Measurements from ENCODE around the gene NPRL2.
A peak's percentile ranks its signal among the peaks of the same experiment; 100 is the strongest.

NPRL2 gene

DNA sequence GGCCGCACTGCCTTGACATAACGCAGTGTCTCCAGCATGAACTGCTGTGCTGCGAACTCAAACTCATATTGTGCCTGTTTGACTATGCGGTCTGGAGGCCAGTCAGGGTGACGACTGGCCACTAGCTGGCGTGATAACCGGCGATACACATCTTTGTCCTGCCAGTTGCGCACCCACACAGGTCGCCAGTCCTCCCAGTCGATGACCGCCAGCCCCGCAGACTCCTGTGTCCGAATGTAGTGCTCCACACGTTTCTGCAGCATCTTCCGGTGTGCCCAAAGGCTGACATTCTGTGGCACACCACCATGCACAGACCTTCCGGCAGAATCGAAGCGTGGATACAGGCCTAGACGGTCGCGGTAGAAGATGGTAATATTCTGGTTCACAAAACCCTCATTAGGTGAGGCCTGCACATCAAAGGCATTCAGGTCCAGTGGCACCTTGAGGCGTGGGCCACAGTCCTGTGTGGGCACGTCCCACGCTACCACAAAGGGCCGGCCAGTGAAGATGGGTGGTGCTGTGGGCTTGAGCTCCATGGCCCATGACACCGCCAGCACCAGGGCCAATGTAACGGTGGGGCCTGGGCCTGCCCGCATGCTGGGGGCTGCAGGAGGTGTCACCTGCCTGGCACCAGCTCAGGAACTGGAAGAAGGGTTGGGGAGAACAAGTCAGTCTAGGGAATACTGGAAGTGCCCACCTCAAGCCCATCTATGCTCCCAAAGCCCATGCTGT is 30.5 kb downstream of the NPRL2 start:
- Histone ChIP-seq H3K4me2 (ENCODE audit: low read length) (peak overlapping the region; percentile 73), H2AK5ac (ENCODE audit: low read length) (peak overlapping the region; percentile 76), H3K4me3 (ENCODE audit: low read length) (peak overlapping the region; percentile 94), H3K9ac (ENCODE audit: low read length) (peak overlapping the region; percentile 94), H3K56ac (ENCODE audit: low read length) (peak overlapping the region; percentile 96), H3K18ac (ENCODE audit: low read length) (no peak overlapping the region), H3K79me2 (ENCODE audit: control insufficient read depth, insufficient read depth, low read length) (peaks cover 27% of the 10 kb centered on the region), H3K4me1 (ENCODE audit: control insufficient read depth, low read depth, low read length) (peaks cover 14% of the 10 kb centered on the region), H3K27me3 (ENCODE audit: insufficient read depth, low read length, poor library complexity) (no peaks in the 10 kb centered on the region), H4K8ac (ENCODE audit: low read depth, low read length) (no peak overlapping the region), H2BK120ac (ENCODE audit: low read depth, low read length) (no peak overlapping the region), H2BK5ac (ENCODE audit: low read length) (no peak overlapping the region), H3K27ac (ENCODE audit: low read depth, low read length) (no peak overlapping the region), H4K5ac (ENCODE audit: low read length) (no peak overlapping the region), H3K36me3 (ENCODE audit: control insufficient read depth, insufficient read depth, low read length) (peaks cover 10% of the 10 kb centered on the region), H3K79me1 (ENCODE audit: low read length) (peaks cover 29% of the 10 kb centered on the region), H3K23ac (ENCODE audit: low read length) (peak overlapping the region; percentile 32), H2BK15ac (replicated peaks; ENCODE audit: low read depth) (no peak overlapping the region), H3K4ac (ENCODE audit: low read depth, low read length) (no peak overlapping the region)
- DNase-seq = no peak
- no CpG with 5 or more reads among the region's 29 CpGs for WGBS (ENCODE audit: extremely low coverage, insufficient coverage, low lambda C conversion rate)

DNA sequence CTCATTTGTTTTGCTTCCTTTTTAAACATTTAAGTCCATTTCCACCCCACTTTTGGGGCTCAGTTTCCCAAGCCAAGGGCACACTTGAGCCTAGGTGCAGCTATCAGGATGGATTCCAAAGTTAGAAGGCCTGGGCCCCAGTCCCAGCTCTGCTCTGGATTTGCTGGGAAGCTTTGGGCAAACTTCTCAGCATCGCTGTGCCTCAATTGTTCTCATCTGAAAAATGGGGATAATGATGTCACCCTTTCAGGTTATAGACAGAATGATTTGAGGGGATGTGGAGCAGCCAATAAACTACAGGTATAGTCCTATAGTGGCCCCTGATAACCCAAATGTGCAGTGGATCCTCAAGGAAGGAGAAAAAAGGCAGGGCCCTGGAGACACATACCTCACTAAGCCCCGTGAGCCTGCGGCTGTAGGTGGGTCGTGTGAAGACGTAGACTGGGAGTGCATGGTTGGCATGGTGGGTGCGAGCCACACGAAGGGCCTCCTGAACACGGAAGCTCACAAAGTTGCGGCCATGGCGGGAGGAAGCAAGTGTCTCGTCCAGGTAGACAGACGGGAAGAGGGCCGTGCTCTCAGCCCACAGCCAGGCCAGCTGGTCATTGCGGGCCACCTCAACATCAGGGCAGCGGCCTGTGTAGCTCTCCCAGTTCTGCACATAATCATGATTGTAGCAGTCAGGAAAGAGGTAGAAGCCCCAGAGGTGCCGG is 31.2 kb downstream of the NPRL2 start:
- H4K8ac ChIP-seq (ENCODE audit: low read depth, low read length) = no peak overlapping the region
- peaks cover 27% of the 10 kb centered on the region for H3K79me2 ChIP-seq (ENCODE audit: control insufficient read depth, insufficient read depth, low read length)
- no peak overlapping the region for H3K4me3 ChIP-seq (ENCODE audit: low read length)
- H3K9ac ChIP-seq (ENCODE audit: low read length) = peak overlapping the region; percentile 94
- H3K79me1 ChIP-seq (ENCODE audit: low read length) = peaks cover 29% of the 10 kb centered on the region
- peaks cover 19% of the 10 kb centered on the region for H3K4me1 ChIP-seq (ENCODE audit: control insufficient read depth, low read depth, low read length)
- no peak overlapping the region for H2BK15ac ChIP-seq (replicated peaks; ENCODE audit: low read depth)
- H2AK5ac ChIP-seq (ENCODE audit: low read length) = no peak overlapping the region
- H3K18ac ChIP-seq (ENCODE audit: low read length) = no peak overlapping the region
- WGBS (ENCODE audit: extremely low coverage, insufficient coverage, low lambda C conversion rate) = no CpG with 5 or more reads among the region's 16 CpGs
- no peak overlapping the region for H2BK120ac ChIP-seq (ENCODE audit: low read depth, low read length)
- H3K56ac ChIP-seq (ENCODE audit: low read length) = peak overlapping the region; percentile 96
- no peaks in the 10 kb centered on the region for H3K27me3 ChIP-seq (ENCODE audit: insufficient read depth, low read length, poor library complexity)
- H3K23ac ChIP-seq (ENCODE audit: low read length) = no peak overlapping the region
- no peak for DNase-seq
- H3K27ac ChIP-seq (ENCODE audit: low read depth, low read length) = no peak overlapping the region
- H2BK5ac ChIP-seq (ENCODE audit: low read length) = no peak overlapping the region
- H3K36me3 ChIP-seq (ENCODE audit: control insufficient read depth, insufficient read depth, low read length) = peaks cover 10% of the 10 kb centered on the region
- no peak overlapping the region for H4K5ac ChIP-seq (ENCODE audit: low read length)
- no peak overlapping the region for H3K4ac ChIP-seq (ENCODE audit: low read depth, low read length)
- no peak overlapping the region for H3K4me2 ChIP-seq (ENCODE audit: low read length)

DNA sequence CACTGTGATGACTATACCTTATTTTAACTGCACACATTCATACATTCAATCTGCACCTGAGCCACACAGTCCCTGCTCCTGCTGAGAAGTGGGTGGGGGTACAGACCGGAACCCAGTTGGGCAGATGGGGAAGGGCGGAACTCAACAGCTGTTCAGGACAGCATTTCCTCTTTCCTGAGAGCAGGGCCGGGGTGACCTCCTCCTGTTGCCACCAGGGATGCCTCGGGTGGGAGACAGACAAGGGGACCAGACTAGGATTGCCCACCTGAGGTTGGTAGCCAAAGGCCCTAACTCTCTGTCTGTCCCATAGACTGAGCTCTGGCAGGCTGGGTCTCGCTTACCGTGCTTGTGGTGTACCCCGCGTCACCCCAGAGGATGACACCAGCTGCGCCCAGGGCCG is 32.0 kb downstream of the NPRL2 start:
- no peak overlapping the region for H3K27ac ChIP-seq (ENCODE audit: low read depth, low read length)
- H3K4me3 ChIP-seq (ENCODE audit: low read length) = no peak overlapping the region
- WGBS (ENCODE audit: extremely low coverage, insufficient coverage, low lambda C conversion rate) = no CpG with 5 or more reads among the region's 10 CpGs
- H3K4me1 ChIP-seq (ENCODE audit: control insufficient read depth, low read depth, low read length) = peaks cover 21% of the 10 kb centered on the region
- H3K56ac ChIP-seq (ENCODE audit: low read length) = no peak overlapping the region
- DNase-seq = no peak
- no peak overlapping the region for H3K9ac ChIP-seq (ENCODE audit: low read length)
- no peak overlapping the region for H2BK15ac ChIP-seq (replicated peaks; ENCODE audit: low read depth)
- H3K79me2 ChIP-seq (ENCODE audit: control insufficient read depth, insufficient read depth, low read length) = peaks cover 27% of the 10 kb centered on the region
- H3K4me2 ChIP-seq (ENCODE audit: low read length) = no peak overlapping the region
- H4K8ac ChIP-seq (ENCODE audit: low read depth, low read length) = no peak overlapping the region
- H3K4ac ChIP-seq (ENCODE audit: low read depth, low read length) = no peak overlapping the region
- peaks cover 10% of the 10 kb centered on the region for H3K36me3 ChIP-seq (ENCODE audit: control insufficient read depth, insufficient read depth, low read length)
- no peak overlapping the region for H2BK5ac ChIP-seq (ENCODE audit: low read length)
- H3K79me1 ChIP-seq (ENCODE audit: low read length) = peaks cover 29% of the 10 kb centered on the region
- H2BK120ac ChIP-seq (ENCODE audit: low read depth, low read length) = no peak overlapping the region
- H2AK5ac ChIP-seq (ENCODE audit: low read length) = no peak overlapping the region
- no peaks in the 10 kb centered on the region for H3K27me3 ChIP-seq (ENCODE audit: insufficient read depth, low read length, poor library complexity)
- H3K23ac ChIP-seq (ENCODE audit: low read length) = no peak overlapping the region
- H3K18ac ChIP-seq (ENCODE audit: low read length) = no peak overlapping the region
- H4K5ac ChIP-seq (ENCODE audit: low read length) = no peak overlapping the region

DNA sequence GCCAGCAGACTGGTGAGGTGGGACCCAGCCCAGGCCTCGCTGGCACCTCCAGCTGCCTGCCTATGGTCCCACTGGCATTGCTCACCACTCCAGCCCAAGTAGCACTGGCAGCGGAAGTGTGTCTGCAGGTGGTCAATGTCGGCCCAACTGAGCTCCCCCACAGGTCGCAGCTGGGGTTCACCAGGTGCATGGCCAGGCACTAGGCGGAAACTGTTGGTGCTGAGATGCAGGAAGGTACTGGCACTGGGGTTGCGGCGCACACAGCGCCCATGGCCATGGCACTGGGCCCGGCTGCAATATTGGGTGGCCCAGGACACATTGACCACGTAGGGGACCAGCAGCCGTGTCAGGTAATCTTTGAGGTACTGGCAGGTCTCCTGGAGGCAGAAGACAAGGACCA is 32.4 kb downstream of the NPRL2 start:
- Histone ChIP-seq H3K4me3 (ENCODE audit: low read length) (no peak overlapping the region), H3K36me3 (ENCODE audit: control insufficient read depth, insufficient read depth, low read length) (peaks cover 10% of the 10 kb centered on the region)
- WGBS (ENCODE audit: extremely low coverage, insufficient coverage, low lambda C conversion rate) = no CpG with 5 or more reads among the region's 11 CpGs

DNA sequence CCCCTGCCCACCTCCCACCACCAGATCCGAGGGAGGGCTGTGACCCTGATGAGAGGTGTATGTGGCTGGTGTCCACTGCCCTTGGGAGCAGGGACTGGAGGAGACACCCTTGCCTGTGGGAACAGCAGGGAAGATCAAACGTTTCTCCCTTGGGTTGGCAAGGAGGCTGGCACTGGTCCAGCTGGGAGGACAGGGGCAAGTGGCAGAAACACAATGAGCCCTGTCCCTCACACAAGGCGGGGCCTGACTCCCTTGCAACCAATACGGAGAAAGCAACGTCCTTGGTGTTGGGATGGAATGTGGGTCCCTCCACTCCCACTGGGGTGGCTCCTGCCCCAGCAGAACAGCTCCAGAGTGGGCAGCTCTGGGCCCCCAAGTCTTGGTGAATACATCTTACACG is 33.3 kb downstream of the NPRL2 start:
- peaks cover 10% of the 10 kb centered on the region for H3K36me3 ChIP-seq (ENCODE audit: control insufficient read depth, insufficient read depth, low read length)
- H3K79me1 ChIP-seq (ENCODE audit: low read length) = peaks cover 29% of the 10 kb centered on the region
- no peak overlapping the region for H3K4me3 ChIP-seq (ENCODE audit: low read length)
- H3K27me3 ChIP-seq (ENCODE audit: insufficient read depth, low read length, poor library complexity) = no peaks in the 10 kb centered on the region
- no peak overlapping the region for H3K27ac ChIP-seq (ENCODE audit: low read depth, low read length)
- no peak overlapping the region for H3K18ac ChIP-seq (ENCODE audit: low read length)
- no peak overlapping the region for H2BK5ac ChIP-seq (ENCODE audit: low read length)
- H4K8ac ChIP-seq (ENCODE audit: low read depth, low read length) = no peak overlapping the region
- H3K9ac ChIP-seq (ENCODE audit: low read length) = peak overlapping the region; percentile 26
- H2BK120ac ChIP-seq (ENCODE audit: low read depth, low read length) = no peak overlapping the region
- no peak for DNase-seq
- no CpG with 5 or more reads among the region's 6 CpGs for WGBS (ENCODE audit: extremely low coverage, insufficient coverage, low lambda C conversion rate)
- H3K4ac ChIP-seq (ENCODE audit: low read depth, low read length) = no peak overlapping the region
- no peak overlapping the region for H3K4me2 ChIP-seq (ENCODE audit: low read length)
- peak overlapping the region; percentile 44 for H3K56ac ChIP-seq (ENCODE audit: low read length)
- no peak overlapping the region for H2BK15ac ChIP-seq (replicated peaks; ENCODE audit: low read depth)
- peaks cover 16% of the 10 kb centered on the region for H3K4me1 ChIP-seq (ENCODE audit: control insufficient read depth, low read depth, low read length)
- peaks cover 27% of the 10 kb centered on the region for H3K79me2 ChIP-seq (ENCODE audit: control insufficient read depth, insufficient read depth, low read length)
- H2AK5ac ChIP-seq (ENCODE audit: low read length) = no peak overlapping the region
- H4K5ac ChIP-seq (ENCODE audit: low read length) = no peak overlapping the region
- H3K23ac ChIP-seq (ENCODE audit: low read length) = no peak overlapping the region

More for the DNA sequence above, 32.4 kb downstream of the NPRL2 start:
- Histone ChIP-seq H3K79me2 (ENCODE audit: control insufficient read depth, insufficient read depth, low read length) (peaks cover 27% of the 10 kb centered on the region), H3K4me2 (ENCODE audit: low read length) (no peak overlapping the region), H3K4me1 (ENCODE audit: control insufficient read depth, low read depth, low read length) (peaks cover 20% of the 10 kb centered on the region), H3K27me3 (ENCODE audit: insufficient read depth, low read length, poor library complexity) (no peaks in the 10 kb centered on the region), H4K5ac (ENCODE audit: low read length) (no peak overlapping the region), H2AK5ac (ENCODE audit: low read length) (no peak overlapping the region), H3K9ac (ENCODE audit: low read length) (no peak overlapping the region), H2BK15ac (replicated peaks; ENCODE audit: low read depth) (no peak overlapping the region), H3K23ac (ENCODE audit: low read length) (no peak overlapping the region), H2BK5ac (ENCODE audit: low read length) (no peak overlapping the region), H3K4ac (ENCODE audit: low read depth, low read length) (no peak overlapping the region), H3K18ac (ENCODE audit: low read length) (no peak overlapping the region), H2BK120ac (ENCODE audit: low read depth, low read length) (no peak overlapping the region), H3K56ac (ENCODE audit: low read length) (peak overlapping the region; percentile 4), H3K27ac (ENCODE audit: low read depth, low read length) (no peak overlapping the region), H3K79me1 (ENCODE audit: low read length) (peaks cover 29% of the 10 kb centered on the region), H4K8ac (ENCODE audit: low read depth, low read length) (no peak overlapping the region)
- DNase-seq = no peak

All from mesendoderm (in vitro differentiated cells).